Activated CD8-positive, alpha-beta memory T cell treated with anti-CD3 and anti-CD28 coated beads for 36 hours (primary cell): ENCODE data around the gene DLX2. TPM values are rescaled to one million over a fixed set of nuclear protein-coding genes. Genes with fewer than 3 reads are reported as not detected.

Source experiments
- CTCF ChIA-PET: fragments of 350-600 bp; sonication (Branson Sonifier 250); formaldehyde crosslinking; loops from one replicate; lab custom pipeline; 2021; ENCODE audit warnings: antibody characterized with exemption; lab: Charles Lee
- POLR2A ChIA-PET: fragments of 350-600 bp; sonication (Branson Sonifier 250); formaldehyde crosslinking; loops from one replicate; lab custom pipeline; 2021; ENCODE audit warnings: antibody characterized with exemption; lab: Charles Lee
- total RNA-seq, 2 experiments: library from RNA; stranded (reverse); gene quantifications; one replicate each; pipeline ENCODE4 v1.2.3, GENCODE V29; 2021

DLX2 gene
- total RNA-seq, 2 experiments from 2014 or later = not detected

DNA sequence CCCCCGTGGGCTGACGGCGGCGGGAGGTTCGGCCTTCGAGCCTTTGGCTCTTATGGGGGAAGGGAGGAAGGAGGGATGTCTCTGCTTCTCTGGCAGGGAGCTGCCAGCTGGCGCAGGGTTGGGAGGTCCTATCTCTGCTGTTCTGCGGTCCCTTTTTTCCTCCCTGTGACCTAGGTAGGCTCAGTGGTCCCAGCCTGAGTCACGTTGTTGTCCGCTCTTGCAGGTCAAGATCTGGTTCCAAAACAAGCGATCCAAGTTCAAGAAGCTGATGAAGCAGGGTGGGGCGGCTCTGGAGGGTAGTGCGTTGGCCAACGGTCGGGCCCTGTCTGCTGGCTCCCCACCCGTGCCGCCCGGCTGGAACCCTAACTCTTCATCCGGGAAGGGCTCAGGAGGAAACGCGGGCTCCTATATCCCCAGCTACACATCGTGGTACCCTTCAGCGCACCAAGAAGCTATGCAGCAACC lies 14.9 kb downstream of the DLX2 start:
- CTCF ChIA-PET = interaction anchor here (1.2 to 2.5 kb wide), 5 partner anchors 13 to 385 kb away, joined by 3 to 9 read pairs (median 5); partner anchors contain the start of gene DLX2
- POLR2A ChIA-PET = no interaction called here

DNA sequence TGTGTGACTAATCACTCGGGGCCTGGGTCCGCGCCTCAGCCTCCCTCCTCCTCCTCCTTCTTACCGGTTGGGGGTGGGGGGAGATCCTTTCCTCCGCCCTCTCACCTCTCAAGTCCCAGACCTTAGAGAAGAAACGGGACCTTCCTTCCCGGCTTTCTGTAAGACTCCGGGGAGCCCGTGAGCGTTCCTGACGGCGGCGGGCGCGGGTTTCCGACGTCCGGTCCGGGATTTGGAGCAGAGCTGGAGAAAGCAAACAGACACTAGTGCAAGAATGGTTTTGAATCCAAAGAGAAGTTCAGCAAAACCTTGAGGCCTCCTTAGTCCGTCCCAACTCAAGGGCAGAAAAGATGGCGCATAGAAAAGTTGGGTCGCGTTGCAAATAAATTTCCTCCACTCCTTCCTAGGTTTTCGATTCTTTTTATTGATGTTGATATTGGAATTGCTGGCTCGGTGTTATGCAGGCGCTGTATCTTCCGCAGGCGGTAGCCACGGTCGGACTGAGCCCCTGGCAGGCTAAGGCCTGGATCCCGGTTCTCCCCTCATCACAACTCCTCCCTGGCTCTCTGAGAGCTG lies 15.4 kb downstream of the DLX2 start:
- ChIA-PET CTCF (interaction anchor here (1.0 to 2.5 kb wide), 5 partner anchors 14 to 384 kb away, joined by 3 to 9 read pairs (median 5); partner anchors contain the start of gene DLX2), POLR2A (no interaction called here)

DNA sequence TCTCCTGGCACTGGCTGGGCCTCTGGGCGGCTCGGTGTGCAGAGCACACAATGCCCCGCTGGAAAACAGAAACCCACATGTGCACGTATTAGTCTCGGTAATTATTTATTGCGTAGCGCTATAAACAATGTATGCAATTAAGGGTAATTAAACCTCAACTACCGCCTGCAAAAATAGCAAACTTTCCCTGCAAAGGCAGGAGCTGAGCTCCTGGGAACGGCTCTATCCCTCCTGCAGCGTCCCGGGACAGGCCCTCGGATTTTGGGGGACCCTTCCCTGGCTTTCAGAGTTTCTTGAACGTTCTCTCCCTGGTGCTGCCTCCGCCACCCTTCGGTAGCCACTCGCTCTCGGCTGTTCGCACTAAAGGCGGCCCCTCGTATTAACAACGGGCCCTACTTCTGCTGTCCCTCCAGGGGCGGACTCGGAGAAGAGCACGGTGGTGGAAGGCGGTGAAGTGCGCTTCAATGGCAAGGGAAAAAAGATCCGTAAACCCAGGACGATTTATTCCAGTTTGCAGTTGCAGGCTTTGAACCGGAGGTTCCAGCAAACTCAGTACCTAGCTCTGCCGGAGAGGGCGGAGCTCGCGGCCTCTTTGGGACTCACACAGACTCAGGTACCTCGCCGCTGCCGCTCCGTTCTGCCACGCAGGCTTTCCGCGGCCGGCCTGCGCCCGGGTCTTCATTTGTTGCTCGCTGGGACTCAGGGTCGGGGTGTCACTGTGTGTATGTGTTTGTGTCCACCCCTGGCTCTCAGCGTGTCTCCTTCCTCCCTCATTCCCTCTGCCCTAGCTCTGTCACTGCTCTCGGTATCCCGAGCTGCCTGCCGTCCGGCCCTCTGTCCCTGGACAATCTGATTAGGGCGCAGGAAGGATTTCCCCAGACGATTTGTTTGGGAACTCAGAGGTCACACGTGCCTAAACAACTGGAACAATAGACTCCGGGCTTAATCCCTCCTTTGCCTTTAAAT lies 16.2 kb downstream of the DLX2 start:
- POLR2A ChIA-PET = no interaction called here
- CTCF ChIA-PET = interaction anchor here (1.0 to 1.6 kb wide), 3 partner anchors 17 to 384 kb away, joined by 3 to 5 read pairs (median 3); partner anchors contain the start of gene DLX2

DNA sequence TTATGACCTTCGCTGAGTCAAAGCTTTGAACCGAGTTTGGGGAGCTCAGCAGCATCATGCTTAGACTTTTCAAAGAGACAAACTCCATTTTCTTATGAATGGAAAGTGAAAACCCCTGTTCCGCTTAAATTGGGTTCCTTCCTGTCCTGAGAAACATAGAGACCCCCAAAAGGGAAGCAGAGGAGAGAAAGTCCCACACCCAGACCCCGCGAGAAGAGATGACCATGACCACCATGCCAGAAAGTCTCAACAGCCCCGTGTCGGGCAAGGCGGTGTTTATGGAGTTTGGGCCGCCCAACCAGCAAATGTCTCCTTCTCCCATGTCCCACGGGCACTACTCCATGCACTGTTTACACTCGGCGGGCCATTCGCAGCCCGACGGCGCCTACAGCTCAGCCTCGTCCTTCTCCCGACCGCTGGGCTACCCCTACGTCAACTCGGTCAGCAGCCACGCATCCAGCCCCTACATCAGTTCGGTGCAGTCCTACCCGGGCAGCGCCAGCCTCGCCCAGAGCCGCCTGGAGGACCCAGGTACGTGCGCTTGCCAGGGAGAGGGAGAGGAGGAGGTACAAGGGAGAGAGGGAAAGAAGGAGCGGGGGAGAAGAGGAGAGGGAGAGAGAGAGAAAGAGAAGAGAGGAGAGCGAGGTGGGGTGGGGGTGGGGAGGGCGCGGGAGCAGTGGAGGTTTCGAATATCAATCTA lies 17.1 kb downstream of the DLX2 start, which contains the start of gene DLX1:
DLX1 (plus strand) TSS at position 48 of the 700 bp plus-strand sequence; CDS start at position 219, 171 bp downstream.
- POLR2A ChIA-PET = no interaction called here
- CTCF ChIA-PET = interaction anchor here (1.2 to 1.6 kb wide), 2 partner anchors 10 to 18 kb away, joined by 3 to 5 read pairs; partner anchors contain the start of gene DLX2

DNA sequence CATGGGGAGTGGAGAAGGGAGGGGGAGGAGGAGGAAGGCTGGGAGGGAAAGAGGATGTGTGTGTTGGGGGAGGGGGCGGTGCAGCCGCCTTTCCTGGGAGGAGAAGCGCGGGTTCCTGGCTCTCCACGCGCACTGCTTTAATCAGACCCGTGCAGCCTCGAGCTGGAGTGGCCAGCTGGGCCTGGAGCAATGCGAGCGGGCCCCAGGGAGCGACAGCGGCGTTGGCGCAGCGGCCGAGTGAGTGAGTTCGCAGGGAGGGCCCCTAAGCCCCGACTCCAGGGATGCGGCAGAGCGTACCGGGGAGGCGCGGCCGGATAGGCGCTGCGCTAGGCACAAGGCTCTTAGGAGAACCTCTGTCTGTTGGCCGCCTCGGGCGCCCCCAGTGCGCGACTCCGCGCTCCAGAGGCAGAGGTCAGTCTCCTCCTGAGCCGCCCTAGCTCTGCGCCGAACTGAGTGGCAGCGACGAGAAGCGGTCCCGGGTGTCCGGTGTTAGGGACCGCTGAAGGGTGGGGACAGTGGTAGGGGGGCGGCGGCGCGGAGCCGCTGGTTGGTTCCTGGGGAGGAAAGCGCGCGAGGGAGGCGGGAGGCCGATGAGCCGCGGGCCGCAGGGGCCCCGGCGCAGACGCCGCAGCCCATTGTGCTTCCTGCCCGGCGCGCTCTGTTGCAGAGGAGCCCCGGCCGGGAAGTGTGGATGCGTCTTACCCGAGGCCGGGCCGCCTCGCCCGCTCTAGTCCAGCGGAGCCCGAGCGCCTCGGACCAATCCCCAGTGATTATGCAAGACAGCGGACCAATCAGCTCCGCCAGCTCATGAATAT lies 17.8 kb downstream of the DLX2 start:
- ChIA-PET POLR2A (no interaction called here), CTCF (interaction anchor here (1.2 to 1.6 kb wide), 2 partner anchors 11 to 19 kb away, joined by 3 to 5 read pairs; partner anchors contain the start of gene DLX2)

DNA sequence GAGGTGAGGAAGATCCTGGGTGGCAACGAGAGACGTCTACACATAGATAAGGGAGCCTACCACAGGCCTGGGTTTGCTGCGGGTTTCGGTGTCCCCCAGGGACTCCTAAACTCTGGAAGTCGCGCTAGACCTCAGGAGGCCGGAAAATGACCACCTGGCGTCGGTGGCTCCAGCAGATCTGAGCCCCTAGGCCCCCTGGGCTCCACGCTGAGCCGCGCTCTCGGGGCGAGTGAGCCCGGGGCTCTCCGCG lies 18.4 kb downstream of the DLX2 start:
- POLR2A ChIA-PET = no interaction called here
- CTCF ChIA-PET = no interaction called here

DNA sequence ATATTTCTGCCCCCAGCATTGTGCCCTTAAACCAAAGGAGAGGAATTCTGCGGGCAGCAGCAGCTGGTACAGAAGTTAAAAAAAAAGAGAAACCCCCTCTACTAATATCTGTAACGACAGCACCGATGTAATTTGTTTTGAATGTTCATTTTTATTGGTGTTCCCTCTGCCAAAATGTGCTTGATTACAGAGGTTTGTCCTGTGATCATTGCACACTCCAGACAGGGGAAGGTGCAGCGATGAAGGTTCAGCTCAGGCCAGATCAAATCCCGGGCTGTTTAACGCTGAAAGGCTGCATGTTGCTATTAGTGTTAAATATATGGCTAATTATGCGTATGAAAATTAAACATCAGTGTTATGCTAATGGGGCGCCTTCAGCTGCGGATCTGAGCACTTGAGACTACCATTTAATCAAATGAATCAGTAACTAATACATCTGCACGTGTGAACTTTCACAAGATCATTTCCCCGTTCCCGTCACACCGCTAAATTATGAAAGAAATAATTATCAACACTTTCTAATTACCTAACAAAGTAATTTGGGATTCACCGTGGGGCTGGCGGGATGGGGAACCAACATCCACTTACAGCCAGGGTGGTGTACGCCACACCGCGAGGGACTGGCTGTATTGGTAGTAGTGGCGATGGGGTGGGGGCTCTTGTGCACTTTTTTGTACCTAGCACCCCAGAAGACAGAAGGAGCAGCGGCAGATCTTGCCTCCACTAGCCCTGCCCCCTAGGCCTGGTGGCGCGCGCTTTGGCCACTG lies 18.9 kb downstream of the DLX2 start:
- POLR2A ChIA-PET = no interaction called here
- CTCF ChIA-PET = no interaction called here

DNA sequence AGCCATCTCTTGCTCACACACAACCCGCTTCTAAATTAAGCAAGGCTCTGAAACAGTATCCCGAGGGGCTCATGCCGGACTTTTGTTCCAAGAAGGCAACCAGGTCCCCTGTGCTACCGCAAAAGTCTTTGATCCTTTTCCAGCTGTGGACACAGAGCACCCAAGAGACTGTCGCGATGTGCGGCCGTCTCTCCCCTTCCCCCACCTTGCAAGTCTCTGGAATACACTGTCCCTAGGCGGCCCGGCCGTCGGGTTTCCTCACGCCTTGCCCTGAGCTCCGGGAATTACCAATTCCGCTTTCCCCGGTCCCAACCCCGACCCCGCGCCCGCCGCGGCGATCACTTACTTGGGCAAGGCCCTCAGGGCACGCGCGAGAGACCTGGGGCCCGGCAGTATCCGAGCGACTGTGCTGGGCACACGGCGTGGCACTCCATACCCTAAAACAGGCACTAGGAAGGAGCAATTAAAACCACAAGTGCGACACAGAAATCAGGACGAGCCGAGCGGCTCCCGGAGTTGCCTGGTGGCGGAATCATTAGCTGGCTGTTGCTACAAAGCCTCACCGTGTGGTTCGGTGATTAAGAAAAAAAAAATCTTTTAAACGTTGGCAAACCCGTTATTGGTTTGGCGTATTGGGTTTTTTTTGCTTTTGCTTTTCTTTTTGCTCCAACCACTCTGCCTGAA lies 19.6 kb downstream of the DLX2 start:
- CTCF ChIA-PET = interaction anchor here (0.7 to 0.8 kb wide), 2 partner anchors 24 to 380 kb away, joined by 3 to 5 read pairs; no protein-coding TSS in a partner anchor
- POLR2A ChIA-PET = no interaction called here

DNA sequence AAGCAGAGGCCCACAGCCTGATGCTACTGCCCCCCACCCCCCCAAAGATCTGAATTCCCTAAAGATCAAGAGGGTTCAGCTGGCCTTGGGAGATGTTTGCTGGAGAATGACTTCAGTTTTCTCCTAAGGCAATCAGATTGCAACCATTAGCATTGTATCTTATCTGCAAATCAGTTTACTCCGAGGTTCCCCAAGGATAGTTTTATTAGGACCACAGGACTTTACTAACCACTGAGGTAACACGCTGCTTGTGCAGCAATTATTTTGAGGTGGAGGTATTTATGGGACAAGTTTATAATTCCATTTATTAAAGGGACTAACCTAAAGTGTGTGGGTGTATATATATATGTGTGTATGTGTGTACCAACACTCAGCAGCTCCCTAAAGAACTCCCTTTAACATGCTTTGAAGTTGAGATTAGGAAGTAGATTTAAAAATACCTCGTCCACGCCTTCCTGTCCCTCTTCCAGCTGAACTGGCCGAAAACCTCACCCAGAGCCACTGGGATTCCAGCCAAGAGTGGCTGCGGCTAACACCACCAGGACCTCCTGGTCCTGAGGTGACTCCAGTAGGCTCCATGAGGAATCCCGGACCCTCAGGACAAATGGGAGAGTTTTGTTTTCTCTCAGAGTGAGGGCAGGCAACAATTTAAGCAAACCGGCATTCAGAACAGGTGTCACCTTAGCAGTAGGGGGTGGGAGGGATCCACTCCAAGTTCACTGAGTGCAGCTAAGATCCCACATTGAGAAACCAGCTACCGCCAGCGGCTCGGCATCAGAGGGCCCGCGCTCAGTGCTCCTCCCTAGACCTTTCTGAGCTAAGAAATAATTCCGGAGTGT lies 20.4 kb downstream of the DLX2 start:
- POLR2A ChIA-PET = interaction anchor here (1.1 kb wide), 1 partner anchor 393 kb away, joined by 3 read pairs; no protein-coding TSS in a partner anchor
- CTCF ChIA-PET = interaction anchor here (0.7 to 0.8 kb wide), 2 partner anchors 24 to 381 kb away, joined by 3 to 5 read pairs; no protein-coding TSS in a partner anchor

DNA sequence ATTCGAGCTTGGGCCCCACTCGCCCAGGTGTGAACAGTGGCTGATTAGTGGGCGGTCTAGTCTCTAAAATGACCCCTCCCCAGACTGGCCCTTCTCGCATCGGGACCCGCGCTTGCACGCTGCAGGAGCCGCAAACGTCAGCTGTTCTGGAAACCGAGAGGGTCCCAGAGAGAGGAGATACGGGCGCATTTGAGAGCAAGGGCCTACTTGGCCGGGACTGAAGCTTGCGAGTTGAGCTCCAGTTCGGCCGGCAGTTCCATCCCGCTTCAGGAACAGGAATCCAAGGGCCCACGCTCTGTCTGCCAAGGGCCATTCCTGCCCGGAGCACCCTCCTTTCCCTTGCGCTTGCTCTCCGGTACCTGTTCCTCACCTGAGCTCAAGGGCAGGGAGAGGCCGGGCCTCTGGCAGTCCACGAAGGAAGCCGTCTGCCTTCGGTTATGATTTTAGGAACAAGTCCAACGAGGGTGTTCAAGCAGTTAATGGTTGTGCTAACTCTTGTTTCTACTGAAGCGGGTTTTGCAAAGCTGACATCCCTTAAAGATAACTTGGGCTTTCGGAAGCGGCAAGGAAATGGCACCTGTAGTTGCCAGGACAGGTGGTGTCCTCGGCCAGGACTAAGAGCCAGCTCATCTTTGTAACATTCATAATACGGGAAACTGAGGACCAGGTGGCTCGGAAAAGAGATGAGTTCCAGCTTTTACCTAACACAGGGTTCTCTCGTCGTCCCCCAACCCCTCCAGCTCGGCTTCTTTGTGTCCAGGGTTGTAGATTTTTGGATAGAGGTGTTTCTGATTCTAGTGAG lies 21.3 kb downstream of the DLX2 start:
- ChIA-PET CTCF (interaction anchor here (0.9 kb wide), 1 partner anchor 18 kb away, joined by 3 read pairs; no protein-coding TSS in a partner anchor), POLR2A (interaction anchor here (1.1 kb wide), 1 partner anchor 392 kb away, joined by 3 read pairs; no protein-coding TSS in a partner anchor)

DNA sequence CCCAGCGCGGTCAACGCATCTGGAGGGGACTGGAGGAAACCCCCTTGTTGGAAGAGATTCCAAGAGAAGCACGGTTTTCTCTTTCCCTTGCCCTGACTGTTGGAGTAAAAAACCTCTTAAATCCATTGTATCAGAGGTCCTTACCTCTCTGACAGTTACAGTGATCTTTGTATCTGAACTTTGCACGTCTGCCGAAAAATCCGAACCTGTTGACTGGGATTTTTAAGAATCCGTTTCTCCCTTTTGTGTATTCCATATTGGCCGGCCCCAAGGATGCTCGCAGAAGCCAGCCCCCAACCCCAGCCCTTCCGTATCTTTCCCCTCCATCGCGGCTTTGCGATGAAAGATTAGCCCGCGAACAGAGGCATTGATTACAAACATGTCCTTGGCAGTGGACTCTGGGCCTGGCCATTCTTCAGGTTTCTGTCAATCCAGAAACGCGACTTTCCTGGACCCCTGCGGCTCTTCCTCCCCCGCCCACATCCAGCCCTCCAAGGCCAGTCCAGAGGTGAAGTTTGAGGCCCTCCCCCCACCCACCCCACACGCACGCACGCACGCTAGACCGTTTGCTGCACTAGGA lies 22.0 kb downstream of the DLX2 start:
- ChIA-PET CTCF (interaction anchor here (0.9 kb wide), 1 partner anchor 19 kb away, joined by 3 read pairs; no protein-coding TSS in a partner anchor), POLR2A (interaction anchor here (0.5 kb wide), 1 partner anchor 556 kb away, joined by 7 read pairs; no protein-coding TSS in a partner anchor)

DNA sequence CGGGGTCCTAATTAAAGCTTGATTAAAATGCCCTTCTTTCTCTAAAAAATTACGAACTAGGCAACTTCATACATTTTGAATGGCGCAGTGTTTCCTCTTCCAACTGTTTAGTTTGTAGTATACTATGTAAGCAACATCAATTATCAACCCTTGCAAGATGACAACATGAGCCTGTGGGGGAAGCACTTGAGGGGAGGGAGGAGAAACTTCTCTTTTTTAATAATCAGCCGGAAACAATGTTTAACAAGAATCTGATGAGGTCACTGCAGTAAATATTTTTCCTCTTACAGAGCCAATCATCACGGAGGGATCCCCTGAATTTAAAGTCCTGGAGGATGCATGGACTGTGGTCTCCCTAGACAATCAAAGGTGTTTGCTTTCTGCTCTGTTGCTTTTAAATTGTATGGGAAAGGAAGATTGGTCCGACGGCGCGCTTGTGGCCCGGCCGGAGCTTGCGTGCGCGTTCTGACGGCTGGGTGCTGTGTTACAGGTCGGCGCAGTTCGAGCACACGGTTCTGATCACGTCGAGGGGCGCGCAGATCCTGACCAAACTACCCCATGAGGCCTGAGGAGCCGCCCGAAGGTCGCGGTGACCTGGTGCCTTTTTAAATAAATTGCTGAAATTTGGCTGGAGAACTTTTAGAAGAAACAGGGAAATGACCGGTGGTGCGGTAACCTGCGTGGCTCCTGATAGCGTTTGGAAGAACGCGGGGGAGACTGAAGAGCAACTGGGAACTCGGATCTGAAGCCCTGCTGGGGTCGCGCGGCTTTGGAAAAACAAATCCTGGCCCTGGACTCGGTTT lies 22.7 kb downstream of the DLX2 start:
- POLR2A ChIA-PET = interaction anchor here (0.5 kb wide), 1 partner anchor 556 kb away, joined by 7 read pairs; no protein-coding TSS in a partner anchor
- CTCF ChIA-PET = no interaction called here

DNA sequence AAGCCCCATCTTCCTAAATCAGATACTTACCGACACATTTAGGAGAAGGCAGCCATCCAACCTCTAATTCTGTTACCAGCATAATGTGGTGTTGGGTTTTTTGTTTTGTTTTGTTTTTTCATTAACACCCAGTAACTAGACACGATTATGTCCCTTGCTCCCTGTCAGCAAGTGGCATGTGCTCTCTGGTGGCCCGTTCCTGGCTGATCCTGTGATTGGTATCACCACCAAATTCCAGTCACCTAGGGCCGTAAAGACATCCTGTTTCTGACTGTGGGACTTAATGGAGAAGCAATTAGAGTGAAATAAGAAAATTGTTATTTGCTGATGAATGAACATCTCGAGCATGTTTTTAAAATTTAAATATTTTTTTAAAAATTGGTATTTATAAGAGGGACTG lies 23.3 kb downstream of the DLX2 start:
- POLR2A ChIA-PET = no interaction called here
- CTCF ChIA-PET = interaction anchor here (0.7 kb wide), 1 partner anchor 27 kb away, joined by 3 read pairs; no protein-coding TSS in a partner anchor

DNA sequence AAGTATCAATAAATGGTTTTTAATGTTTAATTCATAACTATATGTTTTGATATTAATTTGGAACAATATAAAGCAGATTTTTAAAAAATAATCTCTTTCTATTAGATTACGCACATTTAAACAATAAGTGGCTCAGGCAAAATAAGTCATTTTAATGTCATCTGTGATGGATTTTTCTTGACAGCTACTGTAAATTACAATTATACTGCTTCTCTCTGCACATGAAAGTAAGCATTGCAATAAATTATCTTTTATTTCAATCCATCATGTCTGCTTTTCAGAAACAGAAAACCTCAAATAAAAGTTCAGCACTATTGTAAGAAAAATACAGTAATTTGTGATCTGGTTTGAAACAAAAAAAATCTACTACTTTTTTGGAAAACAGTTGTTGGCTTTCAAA lies 28.4 kb downstream of the DLX2 start:
- ChIA-PET POLR2A (no interaction called here), CTCF (no interaction called here)
